ENCODE results near the gene ZNF718. TPM values are rescaled to one million over a fixed set of nuclear protein-coding genes. Genes with fewer than 3 reads are reported as not detected.
"Not testable (repeated sequence)": the region's sequence is repeated elsewhere in the genome, so short reads cannot be mapped to it uniquely, and the experiment has no call there.

ZNF718 gene
- total RNA-seq, 1 donor from 2014 or later, result 5.9 TPM

GRCh38 chr4:188091-188490 lies 63.8 kb downstream of the ZNF718 start:
- intact Hi-C loops (cut with micrococcal nuclease), result no loop called here

DNA sequence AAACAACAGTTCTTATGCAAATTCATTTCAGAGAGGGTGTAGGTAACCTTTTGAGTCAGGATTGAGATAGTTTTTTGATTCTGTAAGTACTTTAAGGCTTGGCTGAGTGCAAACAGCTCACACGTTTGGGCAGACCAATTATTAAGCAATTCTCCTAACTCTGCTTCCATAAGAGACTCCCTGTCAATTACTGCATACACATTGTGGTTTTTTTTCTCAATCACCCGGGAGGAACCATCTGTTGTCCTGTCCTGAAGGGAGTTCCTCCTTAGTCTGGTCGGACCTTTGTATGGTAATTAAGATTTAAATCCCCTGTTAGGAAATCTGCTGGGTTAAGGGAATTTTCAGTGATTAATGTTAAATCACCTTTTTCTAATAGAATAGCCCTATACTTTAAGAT lies 70.9 kb downstream of the ZNF718 start:
- H3K27ac ChIP-seq (replicated peaks); intact Hi-C loops (cut with micrococcal nuclease): not testable (repeated sequence)

More at GRCh38 chr4:188091-188490, 63.8 kb downstream of the ZNF718 start:
- Histone ChIP-seq H3K36me3 (peaks cover 22% of the 10 kb centered on the region), H3K27me3 (ENCODE audit: low read depth) (no peaks in the 10 kb centered on the region), H3K9me3 (replicated peaks) (peaks cover 94% of the 10 kb centered on the region), H3K4me3 (no peak overlapping the region), H3K4me1 (no peaks in the 10 kb centered on the region), H3K27ac (replicated peaks) (no peak overlapping the region)
- no peak for DNase-seq
- TF ChIP-seq, protein P1, sequence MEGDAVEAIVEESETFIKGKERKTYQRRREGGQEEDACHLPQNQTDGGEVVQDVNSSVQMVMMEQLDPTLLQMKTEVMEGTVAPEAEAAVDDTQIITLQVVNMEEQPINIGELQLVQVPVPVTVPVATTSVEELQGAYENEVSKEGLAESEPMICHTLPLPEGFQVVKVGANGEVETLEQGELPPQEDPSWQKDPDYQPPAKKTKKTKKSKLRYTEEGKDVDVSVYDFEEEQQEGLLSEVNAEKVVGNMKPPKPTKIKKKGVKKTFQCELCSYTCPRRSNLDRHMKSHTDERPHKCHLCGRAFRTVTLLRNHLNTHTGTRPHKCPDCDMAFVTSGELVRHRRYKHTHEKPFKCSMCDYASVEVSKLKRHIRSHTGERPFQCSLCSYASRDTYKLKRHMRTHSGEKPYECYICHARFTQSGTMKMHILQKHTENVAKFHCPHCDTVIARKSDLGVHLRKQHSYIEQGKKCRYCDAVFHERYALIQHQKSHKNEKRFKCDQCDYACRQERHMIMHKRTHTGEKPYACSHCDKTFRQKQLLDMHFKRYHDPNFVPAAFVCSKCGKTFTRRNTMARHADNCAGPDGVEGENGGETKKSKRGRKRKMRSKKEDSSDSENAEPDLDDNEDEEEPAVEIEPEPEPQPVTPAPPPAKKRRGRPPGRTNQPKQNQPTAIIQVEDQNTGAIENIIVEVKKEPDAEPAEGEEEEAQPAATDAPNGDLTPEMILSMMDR (IDR thresholded peaks at IDR 0.05; ENCODE audit: borderline replicate concordance), result no peak

DNA sequence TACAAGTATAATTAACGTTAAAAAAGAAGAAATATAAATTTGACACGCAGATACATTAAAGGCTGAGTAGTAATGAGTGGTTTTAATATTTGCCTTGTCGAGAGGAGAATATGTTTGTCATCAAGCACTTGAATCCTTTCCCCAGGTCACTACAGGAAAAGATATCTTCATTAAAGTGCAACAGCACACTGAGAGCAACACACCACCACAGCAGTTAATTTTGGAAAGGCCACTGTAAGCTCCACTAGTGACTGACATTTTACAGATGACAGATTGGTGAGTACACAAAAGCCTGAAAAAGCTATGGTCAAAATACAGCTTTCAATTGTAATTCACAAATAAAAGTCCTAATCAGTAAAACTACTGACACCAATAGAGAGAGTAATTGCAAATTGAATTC lies 76.6 kb downstream of the ZNF718 start:
- TF ChIP-seq, protein P1 (IDR thresholded peaks at IDR 0.05; ENCODE audit: borderline replicate concordance), result no peak
- Histone ChIP-seq H3K4me3 (no peak overlapping the region), H3K9me3 (replicated peaks) (peaks cover 83% of the 10 kb centered on the region), H3K27ac (replicated peaks) (no peak overlapping the region), H3K4me1 (peaks cover 5% of the 10 kb centered on the region), H3K27me3 (ENCODE audit: low read depth) (no peaks in the 10 kb centered on the region), H3K36me3 (peaks cover 37% of the 10 kb centered on the region)
- no peak for DNase-seq
- intact Hi-C loops (cut with micrococcal nuclease), result no loop called here

More for the DNA sequence above, 70.9 kb downstream of the ZNF718 start:
- not testable (repeated sequence) for H3K36me3 ChIP-seq; H3K27me3 ChIP-seq (ENCODE audit: low read depth); DNase-seq; H3K4me1 ChIP-seq; H3K4me3 ChIP-seq
- H3K9me3 ChIP-seq (replicated peaks), result peaks cover 92% of the 10 kb centered on the region

GRCh38 chr4:202822-203221 lies 78.5 kb downstream of the ZNF718 start:
- H3K27me3 ChIP-seq (ENCODE audit: low read depth); H3K4me1 ChIP-seq; DNase-seq; H3K4me3 ChIP-seq; intact Hi-C loops (cut with micrococcal nuclease); H3K27ac ChIP-seq (replicated peaks): not testable (repeated sequence)
- Histone ChIP-seq H3K36me3 (peaks cover 37% of the 10 kb centered on the region), H3K9me3 (replicated peaks) (peaks cover 65% of the 10 kb centered on the region)

DNA sequence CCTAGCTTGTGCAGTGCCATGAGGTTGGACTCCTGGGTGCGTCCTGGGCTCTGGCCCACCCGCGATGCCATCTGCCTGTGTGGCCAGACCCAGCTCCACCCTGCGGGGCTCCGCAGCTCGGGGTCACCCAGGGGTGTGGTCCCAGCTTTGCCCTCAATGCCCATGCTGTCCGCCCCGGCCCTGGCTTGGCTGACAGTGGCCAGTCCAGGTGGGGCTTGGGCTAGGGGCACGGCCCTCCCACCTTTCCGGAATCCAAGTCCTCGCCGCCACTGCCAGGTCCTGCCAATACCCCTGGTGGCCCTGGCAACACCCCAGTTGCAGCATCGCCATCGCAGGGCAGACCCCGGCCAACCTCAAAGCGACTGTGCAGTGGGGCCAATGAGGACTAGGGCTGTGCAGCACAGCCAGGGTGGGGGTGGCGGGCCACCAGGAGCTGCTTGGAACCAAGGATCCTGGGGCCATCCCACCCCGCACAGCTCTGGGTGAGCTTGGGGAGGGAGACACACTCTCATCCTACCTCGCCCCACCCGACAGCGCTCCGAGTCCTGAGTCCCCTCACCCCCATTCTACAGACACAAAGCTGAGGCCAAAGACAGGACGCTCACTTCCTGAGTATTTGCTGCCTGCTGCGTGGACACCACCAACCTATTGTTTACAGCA lies 80.9 kb downstream of the ZNF718 start:
- Histone ChIP-seq H3K27ac (replicated peaks) (no peak overlapping the region), H3K36me3 (peaks cover 37% of the 10 kb centered on the region), H3K27me3 (ENCODE audit: low read depth) (no peaks in the 10 kb centered on the region), H3K4me1 (peaks cover 5% of the 10 kb centered on the region), H3K9me3 (replicated peaks) (peaks cover 42% of the 10 kb centered on the region), H3K4me3 (no peak overlapping the region)
- TF ChIP-seq, protein P1 (IDR thresholded peaks at IDR 0.05; ENCODE audit: borderline replicate concordance), result no peak
- no peak for DNase-seq
- intact Hi-C loops (cut with micrococcal nuclease), result no loop called here

DNA sequence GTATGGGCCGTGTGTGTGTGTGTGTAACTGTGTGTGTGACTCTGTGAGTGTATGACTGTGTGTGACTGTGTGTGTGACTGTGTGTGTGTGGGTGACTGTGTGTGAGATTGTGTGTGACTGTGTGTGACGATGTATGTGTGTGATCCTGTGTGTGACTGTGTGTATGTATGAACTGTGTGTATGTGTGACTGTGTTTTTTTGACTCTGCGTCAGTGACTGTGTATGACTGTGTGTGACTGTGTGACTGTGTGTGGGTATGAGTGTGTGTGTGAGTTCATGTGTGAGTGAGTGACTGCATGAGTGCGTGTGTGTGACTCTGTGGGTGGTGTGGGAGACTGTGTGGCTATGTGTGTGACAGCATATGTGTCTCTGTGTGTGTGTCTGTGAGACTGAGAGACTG lies 81.8 kb downstream of the ZNF718 start:
- no peak overlapping the region for H3K27ac ChIP-seq (replicated peaks)
- intact Hi-C loops (cut with micrococcal nuclease), result no loop called here
- H3K9me3 ChIP-seq (replicated peaks), result peaks cover 34% of the 10 kb centered on the region
- TF ChIP-seq, protein P1 (IDR thresholded peaks at IDR 0.05; ENCODE audit: borderline replicate concordance), result no peak
- H3K4me3 ChIP-seq, result no peak overlapping the region
- H3K36me3 ChIP-seq, result peaks cover 36% of the 10 kb centered on the region
- no peak for DNase-seq
- peaks cover 5% of the 10 kb centered on the region for H3K4me1 ChIP-seq
- H3K27me3 ChIP-seq (ENCODE audit: low read depth), result no peaks in the 10 kb centered on the region

DNA sequence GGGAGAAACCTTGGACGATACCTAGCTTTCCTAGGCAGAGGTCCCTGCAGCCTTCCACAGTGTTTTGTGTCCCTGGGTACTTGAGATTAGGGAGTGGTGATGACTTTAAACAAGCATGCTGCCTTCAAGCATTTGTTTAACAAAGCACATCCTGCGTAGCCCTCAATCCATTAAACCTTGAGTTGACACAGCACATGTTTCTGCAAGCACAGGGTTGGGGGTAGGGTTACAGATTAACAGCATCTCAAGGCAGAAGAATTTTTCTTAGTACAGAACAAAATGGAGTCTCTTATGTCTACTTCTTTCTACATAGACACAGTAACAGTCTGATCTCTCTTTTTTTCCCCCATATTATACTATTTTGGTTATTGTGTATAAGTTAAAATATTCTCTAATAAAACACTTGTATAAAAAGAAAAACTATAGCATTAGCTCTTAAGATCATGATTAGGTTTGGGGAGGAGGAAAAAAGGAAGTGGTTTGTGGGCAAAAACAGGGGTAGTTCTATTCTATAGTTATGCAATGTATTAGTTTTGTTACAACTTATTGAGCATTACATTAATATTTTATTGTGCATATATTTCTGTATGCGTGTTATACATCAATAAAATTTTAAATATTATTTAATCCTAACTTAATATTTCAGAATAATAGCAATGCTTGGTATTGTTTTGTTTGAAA lies 84.3 kb downstream of the ZNF718 start:
- H3K27me3 ChIP-seq (ENCODE audit: low read depth); intact Hi-C loops (cut with micrococcal nuclease); DNase-seq; H3K27ac ChIP-seq (replicated peaks); H3K4me3 ChIP-seq; H3K9me3 ChIP-seq (replicated peaks): not testable (repeated sequence)
- peaks cover 12% of the 10 kb centered on the region for H3K36me3 ChIP-seq
- H3K4me1 ChIP-seq, result peaks cover 15% of the 10 kb centered on the region
